K562 (cell line): ENCODE data around the gene NETO1. TPM values are rescaled to one million over a fixed set of nuclear protein-coding genes. Genes with fewer than 3 reads are reported as not detected.

Source experiments
- ATAC-seq: fragments of 200-7000 bp; cut with Tn5 transposase; 3 replicates; pipeline ENCODE4 v1.9.1; 2020; ENCODE audit warnings: moderate library complexity
- BruUV-seq: library from RNA; stranded (reverse); fragments of 400-500 nt; replicated peaks from 2 replicates; lab custom pipeline; 2021; lab: Mats Ljungman, UMichigan
- CTCF ChIA-PET: fragments of 300-600 bp; formaldehyde crosslinking; extraction: SDS; loops from one replicate; lab custom pipeline; 2021; ENCODE audit warnings: low intra/inter-chr PET ratio; lab: Yijun Ruan, JAX
- POLR2A ChIA-PET: fragments of 300-600, 350-650 bp; sonication (Branson Sonifier 250); formaldehyde crosslinking; extraction: SDS; loops from one replicate; lab custom pipeline; 2021; ENCODE audit warnings: antibody characterized with exemption, inconsistent platforms; lab: Yijun Ruan, JAX
- DNase-seq, 4 experiments: peaks; one replicate each; pipeline versions ENCODE4 v3.0.0 to v3.0.0-alpha.2; 2011 to 2018; ENCODE audit warnings: low spot score in 3 of 4, mixed read lengths in 3 of 4; ENCODE audit errors: extremely low read depth in 1 of 4
- FAIRE-seq: peaks from 2 replicates; lab custom pipeline; 2011; peaks lifted over from hg19 to GRCh38; lab: Jason Lieb, UNC
- H2AFZ ChIP-seq: 2 replicates; pipeline ENCODE4 v1.6.0; 2011; ENCODE audit warnings: low read depth, low read length, control low read depth, inconsistent platforms
- H3K27ac ChIP-seq: fragments of 200-600 bp; 3 replicates; pipeline ENCODE4 v1.8.0; 2011; ENCODE audit warnings: low read depth, mild to moderate bottlenecking, control low read depth, inconsistent platforms, low read length, moderate library complexity, mixed read lengths; ENCODE audit errors: extremely low read depth
- H3K27me3 ChIP-seq, 2 experiments: fragments of 300-600 bp in 1 of 2; 2 replicates in 1 of 2; 3 replicates in 1 of 2; pipeline versions ENCODE4 v1.6.0 to v1.8.0; 2011; ENCODE audit warnings: inconsistent platforms in 2 of 2, low read length in 2 of 2, mild to moderate bottlenecking in 1 of 2, mixed read lengths in 1 of 2, moderate library complexity in 1 of 2; ENCODE audit not compliant: control insufficient read depth in 2 of 2, insufficient read depth in 2 of 2
- H3K36me3 ChIP-seq: fragments of 300-600 bp; 3 replicates; pipeline ENCODE4 v1.8.0; 2011; ENCODE audit warnings: mild to moderate bottlenecking, low read length, inconsistent platforms; ENCODE audit not compliant: control insufficient read depth, insufficient read depth
- H3K4me1 ChIP-seq, 2 experiments: fragments of 200-600 bp in 1 of 2; replicated peaks in 1 of 2; 2 replicates in 1 of 2; 3 replicates in 1 of 2; pipeline versions ENCODE4 v1.5.1 to v1.8.0; 2011; ENCODE audit warnings: inconsistent platforms in 2 of 2, low read length in 2 of 2, mild to moderate bottlenecking in 1 of 2, mixed read lengths in 1 of 2, moderate library complexity in 1 of 2; ENCODE audit not compliant: control insufficient read depth in 2 of 2, insufficient read depth in 2 of 2
- H3K4me2 ChIP-seq: 2 replicates; pipeline ENCODE4 v1.6.1; 2011; ENCODE audit warnings: low read length, control low read depth, inconsistent platforms, mixed read lengths; ENCODE audit not compliant: insufficient read depth
- H3K4me3 ChIP-seq: fragments of 200-600 bp; sonication (generic), shearing (Covaris generic); 2 replicates; pipeline ENCODE4 v1.5.1; 2016; ENCODE audit warnings: control low read depth, inconsistent platforms
- H3K79me2 ChIP-seq: fragments of 200-600 bp; 3 replicates; pipeline ENCODE4 v1.8.0; 2011; ENCODE audit warnings: low read length, inconsistent platforms; ENCODE audit not compliant: control insufficient read depth, insufficient read depth
- H3K9ac ChIP-seq, 2 experiments: 2 replicates each; pipeline versions ENCODE4 v1.6.0 to v1.6.1; 2011; ENCODE audit warnings: low read depth in 2 of 2, low read length in 2 of 2, control low read depth in 1 of 2, inconsistent platforms in 1 of 2, mild to moderate bottlenecking in 1 of 2, mixed read lengths in 1 of 2; ENCODE audit not compliant: insufficient read depth in 1 of 2
- H3K9me1 ChIP-seq: one replicate; pipeline ENCODE4 v1.6.0; 2011; ENCODE audit warnings: inconsistent platforms, mild to moderate bottlenecking, low read length, moderate library complexity; ENCODE audit not compliant: control insufficient read depth, insufficient read depth
- H3K9me3 ChIP-seq: replicated peaks from 2 replicates; pipeline ENCODE4 v1.5.1; 2011; ENCODE audit warnings: low read depth, low read length, inconsistent platforms; ENCODE audit not compliant: control insufficient read depth, insufficient read depth
- H4K20me1 ChIP-seq: replicated peaks from 2 replicates; pipeline ENCODE4 v1.6.1; 2011; ENCODE audit warnings: low read length, inconsistent platforms, mixed read lengths; ENCODE audit not compliant: control insufficient read depth, insufficient read depth
- ATF7 ChIP-seq: fragments of 450-650 bp; IDR thresholded peaks from 2 replicates; pipeline ENCODE4 v1.7.1; 2014; ENCODE audit warnings: mild to moderate bottlenecking, moderate library complexity
- EP300 ChIP-seq: IDR thresholded peaks from 2 replicates; pipeline ENCODE4 v1.6.1; 2012; ENCODE audit warnings: low read length, improper control_type of control experiment
- ETV6 ChIP-seq, 3 experiments: fragments of 150-350 bp in 1 of 3; sonication (generic) in 1 of 3; formaldehyde crosslinking in 1 of 3; IDR thresholded peaks; 2 replicates each; pipeline versions ENCODE4 v1.6.1 to v1.8.0; 2014 to 2022; ENCODE audit warnings: borderline replicate concordance in 2 of 3, low read depth in 2 of 3, antibody characterized with exemption in 1 of 3, low read length in 1 of 3, mild to moderate bottlenecking in 1 of 3, missing genetic modification reagents in 1 of 3
- FOXJ3 ChIP-seq: sonication (generic); formaldehyde crosslinking; IDR thresholded peaks from 2 replicates; pipeline ENCODE4 v1.4.0; 2020; ENCODE audit warnings: mild to moderate bottlenecking, missing genetic modification reagents
- GTF2E2 ChIP-seq: fragments of 200-800 bp; sonication (Bioruptor generic); IDR thresholded peaks from 2 replicates; pipeline ENCODE4 v1.6.1; 2016; ENCODE audit warnings: missing genetic modification characterization, missing compliant biosample characterization
- ID3 ChIP-seq, 2 experiments: fragments of 250-450 bp in 1 of 2; fragments of 450-650 bp in 1 of 2; sonication (Bioruptor Pico) in 1 of 2; IDR thresholded peaks; 2 replicates each; pipeline versions ENCODE4 v1.6.1 to v1.8.0; 2016 to 2021; ENCODE audit warnings: mild to moderate bottlenecking in 2 of 2, moderate library complexity in 2 of 2, missing compliant biosample characterization in 1 of 2, missing genetic modification characterization in 1 of 2
- PHF21A ChIP-seq: fragments of 450-650 bp; IDR thresholded peaks from 2 replicates; pipeline ENCODE4 v1.6.1; 2017; ENCODE audit warnings: low read depth, borderline replicate concordance
- PRMT5 ChIP-seq: sonication (generic); formaldehyde crosslinking; IDR thresholded peaks from 2 replicates; pipeline ENCODE4 v1.5.0; 2020; ENCODE audit warnings: missing genetic modification reagents
- RFX7 ChIP-seq: fragments of 250-450 bp; sonication (Bioruptor Pico); IDR thresholded peaks from 2 replicates; pipeline ENCODE4 v1.5.1; 2021; ENCODE audit warnings: mild to moderate bottlenecking
- SOX6 ChIP-seq: fragments of 450-650 bp; IDR thresholded peaks from 2 replicates; pipeline ENCODE4 v1.6.1; 2014; ENCODE audit warnings: mild to moderate bottlenecking
- TAL1 ChIP-seq: fragments of 450-650 bp; IDR thresholded peaks from 2 replicates; pipeline ENCODE4 v1.6.1; 2016; ENCODE audit warnings: mild to moderate bottlenecking
- TCF7L2 ChIP-seq: fragments of 150-350 bp; IDR thresholded peaks from 2 replicates; pipeline ENCODE4 v1.6.1; 2016; ENCODE audit warnings: low read depth, mild to moderate bottlenecking, low read length, moderate library complexity
- TSHZ1 ChIP-seq: fragments of 250-450 bp; sonication (Bioruptor Pico); IDR thresholded peaks from 2 replicates; pipeline ENCODE4 v1.4.0; 2020; ENCODE audit warnings: mild to moderate bottlenecking, moderate library complexity
- ZNF184 ChIP-seq: sonication (generic); formaldehyde crosslinking; IDR thresholded peaks from 2 replicates; pipeline ENCODE4 v1.5.0; 2020; ENCODE audit warnings: missing genetic modification reagents
- WGBS: fragments of 100-300 bp; shearing (Covaris generic); methylation state at CpG from one replicate; pipeline ENCODE4 v1.1.6; 2016; ENCODE audit warnings: low coverage, mixed read lengths; ENCODE audit not compliant: insufficient coverage; ENCODE audit errors: missing lambda C conversion rate; 5-methylcytosine and 5-hydroxymethylcytosine counted together
- in situ Hi-C: fragments of 300-500 bp; cut with MboI; formaldehyde crosslinking; loops from 4 replicates; pipeline ENCODE4 v1.15.0; 2018; ENCODE audit warnings: inconsistent platforms, mixed read lengths
- intact Hi-C: fragments of 100-400 bp; cut with micrococcal nuclease; formaldehyde crosslinking; loops from 2 replicates; pipeline ENCODE4 v1.14.2; 2022
- polyA plus RNA-seq, 8 experiments: library from polyadenylated mRNA; depleted of rRNA in 4 of 8; stranded (reverse) in 5 of 8; unstranded in 3 of 8; fragments of >200 nt; fragmentation: Nextera tagmentation in 2 of 8; fragmentation: Illumina TruSeq in 1 of 8; extraction: Ambion mirVana in 2 of 8; extraction: Trizol in 1 of 8; gene quantifications; 2 replicates each; pipeline versions ENCODE4 v1.2.1 to v1.2.3, GENCODE V29; 2011 to 2014; ENCODE audit warnings: inconsistent platforms in 1 of 8, missing spikeins in 1 of 8
- total RNA-seq, 7 experiments: library from RNA; depleted of rRNA in 6 of 7; stranded (reverse); fragments of >200 nt in 6 of 7; fragmentation: Illumina TruSeq in 2 of 7; extraction: Trizol in 2 of 7; gene quantifications; 2 replicates each; pipeline versions ENCODE4 v1.2.1 to v1.2.3, GENCODE V29; 2011 to 2021; ENCODE audit warnings: low replicate concordance in 1 of 7

The NETO1 gene
- total and polyA plus RNA-seq, 9 of the 15 experiments (the other 6 are each of a cell fraction or from before 2014, with no cell fraction given): not detected

GRCh38 chr18:72720116-72720515 is 147.7 kb downstream of the NETO1 start:
- CTCF ChIA-PET: no interaction called here
- POLR2A ChIA-PET: no interaction called here
- Histone ChIP-seq H3K9ac (no peak overlapping the region), H3K27ac (no peak overlapping the region), H3K9me3 (no peaks in the 10 kb centered on the region), H3K27me3 (no peaks in the 10 kb centered on the region), H3K4me2 (no peak overlapping the region), H3K4me3 (no peak overlapping the region), H3K4me1 (no peaks in the 10 kb centered on the region), H3K79me2 (no peaks in the 10 kb centered on the region), H2AFZ (no peak overlapping the region), H3K9me1 (no peaks in the 10 kb centered on the region), H4K20me1 (no peaks in the 10 kb centered on the region), H3K36me3 (no peaks in the 10 kb centered on the region)
- BruUV-seq: no TSS peak
- ATAC-seq (no peak), FAIRE-seq (no peak), DNase-seq (no peak)
- WGBS: 0% methylated on average over 3 of the region's 3 CpGs
- intact Hi-C loops: no loop called here
- in situ Hi-C loops: no loop called here
- no peak for TF ChIP-seq ID3 (CRISPR knock-in tag; IDR thresholded peaks at IDR 0.05)
- TF ChIP-seq ID3 (tag; IDR thresholded peaks at IDR 0.05): no peak
- no peak for TF ChIP-seq FOXJ3
- no peak for TF ChIP-seq RFX7 (CRISPR knock-in tag)
- TF ChIP-seq ETV6 (IDR thresholded peaks at IDR 0.05; ENCODE audit: borderline replicate concordance in 1 of 2, low read depth in 2 of 2, low read length in 1 of 2): no peak
- TF ChIP-seq ETV6 (CRISPR knock-in tag; IDR thresholded peaks at IDR 0.05; ENCODE audit: borderline replicate concordance): no peak
- TF ChIP-seq TAL1: no peak
- TF ChIP-seq TCF7L2: no peak
- no peak for TF ChIP-seq ATF7
- no peak for TF ChIP-seq EP300
- TF ChIP-seq PHF21A: no peak
- TF ChIP-seq PRMT5: no peak
- TF ChIP-seq TSHZ1 (CRISPR knock-in tag): no peak
- TF ChIP-seq ZNF184 (CRISPR knock-in tag): no peak
- no peak for TF ChIP-seq GTF2E2 (tag)
- no peak for TF ChIP-seq SOX6
